Measurements from ENCODE around the gene DISP2. TPM values are rescaled to one million over a fixed set of nuclear protein-coding genes. Genes with fewer than 3 reads are reported as not detected.

DISP2 gene
- total RNA-seq, 1 experiment from 2014 or later, result 1.3 TPM

GRCh38 chr15:40368719-40369473 lies 10.9 kb downstream of the DISP2 start:
- Histone ChIP-seq H2BK5ac (ENCODE audit: insufficient read length, low read length) (no peak overlapping the region), H3K79me1 (ENCODE audit: insufficient read depth, low read depth, low read length, poor library complexity, severe bottlenecking) (no peaks in the 10 kb centered on the region), H3K56ac (ENCODE audit: insufficient read length, low read depth, low read length) (no peak overlapping the region), H4K91ac (ENCODE audit: insufficient read length, low read depth, low read length) (no peak overlapping the region), H3K4me2 (ENCODE audit: insufficient read depth, insufficient read length, low read length) (no peak overlapping the region), H2BK12ac (ENCODE audit: insufficient read length, low read depth, low read length) (no peak overlapping the region), H4K8ac (replicated peaks; ENCODE audit: insufficient read length, low read depth, low read length) (no peak overlapping the region), H2BK15ac (ENCODE audit: low read depth, low read length) (no peak overlapping the region), H3K14ac (ENCODE audit: insufficient read depth, low read length) (no peak overlapping the region), H3K4me1 (ENCODE audit: insufficient read depth, low read length) (peaks cover 6% of the 10 kb centered on the region; the same call in 1 of the 2 replicates), H3K23me2 (ENCODE audit: insufficient read length, low read depth, low read length, poor library complexity, severe bottlenecking) (no peaks in the 10 kb centered on the region), H4K20me1 (ENCODE audit: control insufficient read depth, insufficient read depth, insufficient read length) (no peaks in the 10 kb centered on the region), H3K23ac (ENCODE audit: insufficient read length, low read depth, low read length) (no peak overlapping the region), H2BK120ac (ENCODE audit: low read depth, low read length, poor library complexity, severe bottlenecking) (no peak overlapping the region), H3K18ac (ENCODE audit: insufficient read length, low read depth, low read length) (no peak overlapping the region), H4K5ac (ENCODE audit: insufficient read length, low read depth, low read length) (no peak overlapping the region), H3K27me3 (ENCODE audit: insufficient read depth, low read length) (no peaks in the 10 kb centered on the region; the same call in 1 of the 2 replicates), H3K9ac (ENCODE audit: extremely low read depth, insufficient read length, low read length) (no peak overlapping the region), H3T11ph (ENCODE audit: low read length) (no peak overlapping the region), H3K9me3 (ENCODE audit: control insufficient read depth, low read depth, low read length) (no peaks in the 10 kb centered on the region), H3K4ac (ENCODE audit: low read depth, low read length) (no peak overlapping the region), H3K79me2 (ENCODE audit: insufficient read depth, low read length) (no peaks in the 10 kb centered on the region), H2AFZ (ENCODE audit: low read length) (no peak overlapping the region), H2AK5ac (ENCODE audit: insufficient read length, low read length) (no peak overlapping the region), H2BK20ac (ENCODE audit: low read depth, low read length, poor library complexity, severe bottlenecking) (no peak overlapping the region), H3K27ac (ENCODE audit: insufficient read length, low read depth, low read length) (no peak overlapping the region)
- Mint-ChIP-seq H3K36me3 (ENCODE audit: insufficient read depth in 1 of 3, low read depth in 3 of 3) (no peaks in the 10 kb centered on the region), H3K4me3 (no peak overlapping the region), H3K27ac (no peak overlapping the region), H3K4me1 (peaks cover 23 to 27% of the 10 kb centered on the region in 2 experiments), H3K27me3 (ENCODE audit: low read depth) (peaks cover 51% of the 10 kb centered on the region), H3K9me3 (peaks cover 0 to 2% of the 10 kb centered on the region in 2 experiments; a peak in 1 of 5 replicates)
- no peak for DNase-seq
- no peak for TF ChIP-seq CTCF (conservative IDR thresholded peaks at IDR 0.05)
- no CpG with 5 or more reads among the region's 24 CpGs for WGBS (ENCODE audit: extremely low coverage, insufficient read length, low lambda C conversion rate)
